Activated naive CD8-positive, alpha-beta T cell (primary cell): ENCODE measurements around the gene UMODL1.

Source experiments
- H3K27ac Mint-ChIP-seq: one replicate; pipeline ENCODE4 v1.8.0; 2021; ENCODE audit warnings: mixed read lengths
- H3K27me3 Mint-ChIP-seq: one replicate; pipeline ENCODE4 v1.8.0; 2021; ENCODE audit warnings: mixed read lengths
- H3K36me3 Mint-ChIP-seq: one replicate; pipeline ENCODE4 v1.8.0; 2021; ENCODE audit warnings: mixed read lengths
- H3K4me1 Mint-ChIP-seq: one replicate; pipeline ENCODE4 v1.8.0; 2021; ENCODE audit warnings: low read depth, mixed read lengths
- H3K4me3 Mint-ChIP-seq: one replicate; pipeline ENCODE4 v1.8.0; 2021; ENCODE audit warnings: mild to moderate bottlenecking, mixed read lengths
- H3K9me3 Mint-ChIP-seq: one replicate; pipeline ENCODE4 v1.8.0; 2021; ENCODE audit warnings: low read depth, mixed read lengths

Gene UMODL1

GRCh38 chr21:42071146-42071737, at the start of gene UMODL1:
Gene UMODL1 (plus strand): TSS chr21:42071317. CDS start chr21:42071317, 0 bp downstream.
- Mint-ChIP-seq H3K27me3 (no peaks in the 10 kb centered on the region), H3K9me3 (no peaks in the 10 kb centered on the region), H3K36me3 (no peaks in the 10 kb centered on the region), H3K4me3 (no peak within 1 kb of the TSS), H3K27ac (peak within 1 kb of the TSS; percentile 41), H3K4me1 (peaks cover 16% of the 10 kb centered on the region)

GRCh38 chr21:42021371-42022090, 49.6 kb upstream of the UMODL1 start:
- H3K4me1 Mint-ChIP-seq = no peaks in the 10 kb centered on the region
- H3K9me3 Mint-ChIP-seq = no peaks in the 10 kb centered on the region
- no peaks in the 10 kb centered on the region for H3K27me3 Mint-ChIP-seq
- H3K4me3 Mint-ChIP-seq = no peak overlapping the region
- no peak overlapping the region for H3K27ac Mint-ChIP-seq
- H3K36me3 Mint-ChIP-seq = no peaks in the 10 kb centered on the region

- Mint-ChIP-seq H3K27me3 (no peaks in the 10 kb centered on the region), H3K4me3 (no peak overlapping the region)
Measured at GRCh38 chr21:42022091-42022430, 49.1 kb upstream of the UMODL1 start.

GRCh38 chr21:42022906-42023305, 48.2 kb upstream of the UMODL1 start:
- Mint-ChIP-seq H3K9me3 (no peaks in the 10 kb centered on the region), H3K4me1 (no peaks in the 10 kb centered on the region), H3K36me3 (no peaks in the 10 kb centered on the region), H3K27me3 (no peaks in the 10 kb centered on the region), H3K27ac (no peak overlapping the region), H3K4me3 (no peak overlapping the region)

More at GRCh38 chr21:42022091-42022430, 49.1 kb upstream of the UMODL1 start:
- H3K36me3 Mint-ChIP-seq = no peaks in the 10 kb centered on the region
- H3K9me3 Mint-ChIP-seq = no peaks in the 10 kb centered on the region
- H3K4me1 Mint-ChIP-seq = no peaks in the 10 kb centered on the region
- H3K27ac Mint-ChIP-seq = no peak overlapping the region

GRCh38 chr21:42025376-42026081, 45.6 kb upstream of the UMODL1 start:
- no peaks in the 10 kb centered on the region for H3K27me3 Mint-ChIP-seq
- no peak overlapping the region for H3K27ac Mint-ChIP-seq
- no peaks in the 10 kb centered on the region for H3K4me1 Mint-ChIP-seq
- no peaks in the 10 kb centered on the region for H3K36me3 Mint-ChIP-seq
- H3K9me3 Mint-ChIP-seq = no peaks in the 10 kb centered on the region
- no peak overlapping the region for H3K4me3 Mint-ChIP-seq

- Mint-ChIP-seq H3K4me1 (no peaks in the 10 kb centered on the region), H3K36me3 (no peaks in the 10 kb centered on the region)
Measured at GRCh38 chr21:42026082-42026435, 45.1 kb upstream of the UMODL1 start.

GRCh38 chr21:42027085-42027821, 43.9 kb upstream of the UMODL1 start:
- Mint-ChIP-seq H3K9me3 (no peaks in the 10 kb centered on the region), H3K4me3 (no peak overlapping the region), H3K27ac (no peak overlapping the region), H3K27me3 (no peaks in the 10 kb centered on the region), H3K4me1 (no peaks in the 10 kb centered on the region), H3K36me3 (no peaks in the 10 kb centered on the region)

More at GRCh38 chr21:42026082-42026435, 45.1 kb upstream of the UMODL1 start:
- no peaks in the 10 kb centered on the region for H3K27me3 Mint-ChIP-seq
- H3K27ac Mint-ChIP-seq = no peak overlapping the region
- no peak overlapping the region for H3K4me3 Mint-ChIP-seq
- no peaks in the 10 kb centered on the region for H3K9me3 Mint-ChIP-seq

- Mint-ChIP-seq H3K4me1 (no peaks in the 10 kb centered on the region), H3K27me3 (no peaks in the 10 kb centered on the region), H3K27ac (no peak overlapping the region), H3K9me3 (no peaks in the 10 kb centered on the region), H3K4me3 (no peak overlapping the region), H3K36me3 (no peaks in the 10 kb centered on the region)
Measured at GRCh38 chr21:42027822-42028765, 43.0 kb upstream of the UMODL1 start.

GRCh38 chr21:42028766-42029425, 42.2 kb upstream of the UMODL1 start:
- no peaks in the 10 kb centered on the region for H3K4me1 Mint-ChIP-seq
- no peak overlapping the region for H3K27ac Mint-ChIP-seq
- H3K9me3 Mint-ChIP-seq = no peaks in the 10 kb centered on the region
- no peaks in the 10 kb centered on the region for H3K27me3 Mint-ChIP-seq
- H3K36me3 Mint-ChIP-seq = no peaks in the 10 kb centered on the region
- H3K4me3 Mint-ChIP-seq = no peak overlapping the region

GRCh38 chr21:42030311-42030710, 40.8 kb upstream of the UMODL1 start:
- no peaks in the 10 kb centered on the region for H3K27me3 Mint-ChIP-seq
- no peaks in the 10 kb centered on the region for H3K9me3 Mint-ChIP-seq
- no peaks in the 10 kb centered on the region for H3K36me3 Mint-ChIP-seq
- no peak overlapping the region for H3K4me3 Mint-ChIP-seq
- no peaks in the 10 kb centered on the region for H3K4me1 Mint-ChIP-seq
- no peak overlapping the region for H3K27ac Mint-ChIP-seq

- H3K36me3 Mint-ChIP-seq = no peaks in the 10 kb centered on the region
Measured at GRCh38 chr21:42031241-42031640, 39.9 kb upstream of the UMODL1 start.

GRCh38 chr21:42031816-42032215, 39.3 kb upstream of the UMODL1 start:
- H3K4me3 Mint-ChIP-seq = no peak overlapping the region
- H3K9me3 Mint-ChIP-seq = no peaks in the 10 kb centered on the region
- H3K27me3 Mint-ChIP-seq = no peaks in the 10 kb centered on the region
- H3K4me1 Mint-ChIP-seq = no peaks in the 10 kb centered on the region
- H3K27ac Mint-ChIP-seq = no peak overlapping the region
- no peaks in the 10 kb centered on the region for H3K36me3 Mint-ChIP-seq

More at GRCh38 chr21:42031241-42031640, 39.9 kb upstream of the UMODL1 start:
- Mint-ChIP-seq H3K4me1 (no peaks in the 10 kb centered on the region), H3K27me3 (no peaks in the 10 kb centered on the region), H3K4me3 (no peak overlapping the region), H3K9me3 (no peaks in the 10 kb centered on the region), H3K27ac (no peak overlapping the region)

- H3K36me3 Mint-ChIP-seq = no peaks in the 10 kb centered on the region
- H3K9me3 Mint-ChIP-seq = no peaks in the 10 kb centered on the region
- no peaks in the 10 kb centered on the region for H3K27me3 Mint-ChIP-seq
- H3K27ac Mint-ChIP-seq = no peak overlapping the region
- H3K4me3 Mint-ChIP-seq = no peak overlapping the region
- H3K4me1 Mint-ChIP-seq = no peaks in the 10 kb centered on the region
Measured at GRCh38 chr21:42032266-42032665, 38.9 kb upstream of the UMODL1 start.

GRCh38 chr21:42032968-42033367, 38.1 kb upstream of the UMODL1 start:
- no peaks in the 10 kb centered on the region for H3K4me1 Mint-ChIP-seq
- no peak overlapping the region for H3K4me3 Mint-ChIP-seq
- H3K27ac Mint-ChIP-seq = no peak overlapping the region
- H3K27me3 Mint-ChIP-seq = no peaks in the 10 kb centered on the region
- H3K36me3 Mint-ChIP-seq = no peaks in the 10 kb centered on the region
- H3K9me3 Mint-ChIP-seq = no peaks in the 10 kb centered on the region
